ENCODE data around the gene SOX13. TPM values are rescaled to one million over a fixed set of nuclear protein-coding genes. Genes with fewer than 3 reads are reported as not detected.

Gene SOX13
- total RNA-seq, 1 experiment from 2014 or later = 171 TPM

GRCh38 chr1:204108312-204109141, 35.6 kb downstream of the SOX13 start (continued):
- TF ChIP-seq PRDM15 (CRISPR knock-in tag; IDR thresholded peaks at IDR 0.05) = no peak
- no peak for TF ChIP-seq USF2 (CRISPR knock-in tag; IDR thresholded peaks at IDR 0.05)
- peak; percentile 40 for TF ChIP-seq ZNF423 (CRISPR knock-in tag; IDR thresholded peaks at IDR 0.05)
- 0 out of 2 replicates have a peak, but pooled peaks have one; percentile 38 for TF ChIP-seq HMGXB4 (CRISPR knock-in tag; IDR thresholded peaks at IDR 0.05)
- no peak for TF ChIP-seq MXD4 (CRISPR knock-in tag; IDR thresholded peaks at IDR 0.05; ENCODE audit: borderline replicate concordance)
- TF ChIP-seq E2F5 (CRISPR knock-in tag; IDR thresholded peaks at IDR 0.05) = no peak
- TF ChIP-seq RELA (CRISPR knock-in tag; IDR thresholded peaks at IDR 0.05; ENCODE audit: borderline replicate concordance) = no peak
- TF ChIP-seq ZBTB43 (CRISPR knock-in tag; IDR thresholded peaks at IDR 0.05) = no peak
- 0 out of 2 replicates have a peak, but pooled peaks have one; percentile 68 for TF ChIP-seq CBFB (CRISPR knock-in tag; IDR thresholded peaks at IDR 0.05; ENCODE audit: low read depth)
- TF ChIP-seq ZSCAN18 (CRISPR knock-in tag; IDR thresholded peaks at IDR 0.05) = no peak
- no peak for TF ChIP-seq NR1H2 (CRISPR knock-in tag; IDR thresholded peaks at IDR 0.05)
- TF ChIP-seq ZNF138 (CRISPR knock-in tag; conservative IDR thresholded peaks at IDR 0.05) = no peak
- TF ChIP-seq SMAD3 (CRISPR knock-in tag; IDR thresholded peaks at IDR 0.05; ENCODE audit: borderline replicate concordance) = no peak
- TF ChIP-seq TEAD1 (CRISPR knock-in tag; IDR thresholded peaks at IDR 0.05) = no peak
- TF ChIP-seq CTCF (IDR thresholded peaks at IDR 0.05) = no peak

Measured in WTC11 (cell line).